NCI-H774 (cell line): ENCODE measurements around the gene CASZ1.

ENCODE experiments used
- DNase-seq: peaks from one replicate; lab custom pipeline; 2025; lab: John Stamatoyannopoulos, UW

Gene CASZ1

GRCh38 chr1:10706376-10706913, 90.0 kb downstream of the CASZ1 start:
- DNase-seq, result no peak

- no peak for DNase-seq
Observed at GRCh38 chr1:10705953-10706352, 90.5 kb downstream of the CASZ1 start.

DNA sequence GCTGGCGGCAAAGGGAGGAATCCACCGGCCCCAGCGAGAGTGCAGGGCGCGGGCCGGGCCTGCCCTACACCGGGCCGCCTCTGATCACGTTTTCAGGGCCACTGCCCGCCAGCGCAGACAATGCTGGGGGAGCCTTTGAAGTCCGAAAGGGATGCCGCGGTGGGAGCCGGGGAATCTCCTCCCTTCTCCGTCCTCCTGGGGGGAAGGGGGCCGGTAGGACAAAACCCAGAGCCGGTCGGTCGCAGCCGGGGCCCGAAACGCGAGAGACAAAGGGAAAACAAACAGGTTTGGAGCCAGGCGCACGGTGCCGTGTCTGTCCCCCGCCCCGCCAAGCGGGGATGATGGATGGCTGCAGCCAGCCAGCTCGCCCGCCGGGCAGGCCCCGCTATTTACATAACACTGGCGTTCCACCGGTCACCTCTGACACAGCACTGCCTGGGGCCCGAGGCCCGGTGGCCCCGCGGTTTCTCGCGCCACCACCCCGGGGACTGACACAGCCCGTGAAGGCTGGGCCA, 92.0 kb downstream of the CASZ1 start:
- DNase-seq, result no peak

GRCh38 chr1:10703702-10704101, 92.7 kb downstream of the CASZ1 start:
- DNase-seq, result no peak

DNA sequence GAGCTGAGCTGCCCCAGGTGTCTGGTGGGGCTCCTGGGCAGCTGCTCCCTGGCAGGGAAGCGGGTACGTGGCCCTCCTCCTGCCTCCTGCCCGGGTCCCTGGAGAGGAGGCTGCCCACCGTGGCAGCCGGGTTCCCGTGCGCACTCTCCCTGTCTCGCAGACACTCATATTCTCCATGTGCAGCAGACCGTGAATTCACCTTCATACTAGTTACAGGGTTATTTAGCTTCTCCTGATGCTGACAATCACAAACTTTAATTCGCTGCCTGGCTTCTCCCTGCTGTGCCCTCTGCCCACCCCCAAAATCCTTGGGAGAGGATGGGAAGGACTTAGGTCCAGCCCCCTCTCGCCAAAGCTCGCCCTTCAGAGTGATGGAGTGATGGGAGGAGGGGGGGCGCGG, 95.3 kb downstream of the CASZ1 start:
- DNase-seq, result no peak

DNA sequence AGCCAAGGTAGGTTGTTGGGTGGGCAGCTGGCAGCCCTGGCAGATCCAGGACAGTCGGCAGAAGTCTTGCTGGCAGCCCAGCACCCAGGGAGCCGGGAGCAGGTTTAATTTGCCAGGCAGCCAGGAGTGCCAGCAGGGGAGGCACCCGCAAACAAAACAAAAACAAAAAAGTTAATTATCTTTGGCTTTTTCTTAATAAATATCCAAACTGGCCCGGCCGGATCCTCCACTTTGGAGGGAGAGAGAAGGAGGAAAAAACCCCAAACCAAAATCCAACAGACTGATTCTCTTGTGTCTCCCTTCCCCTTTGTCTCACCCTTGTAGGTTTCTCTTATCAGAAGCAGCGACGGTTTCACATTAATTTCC, 97.0 kb downstream of the CASZ1 start:
- no peak for DNase-seq

DNA sequence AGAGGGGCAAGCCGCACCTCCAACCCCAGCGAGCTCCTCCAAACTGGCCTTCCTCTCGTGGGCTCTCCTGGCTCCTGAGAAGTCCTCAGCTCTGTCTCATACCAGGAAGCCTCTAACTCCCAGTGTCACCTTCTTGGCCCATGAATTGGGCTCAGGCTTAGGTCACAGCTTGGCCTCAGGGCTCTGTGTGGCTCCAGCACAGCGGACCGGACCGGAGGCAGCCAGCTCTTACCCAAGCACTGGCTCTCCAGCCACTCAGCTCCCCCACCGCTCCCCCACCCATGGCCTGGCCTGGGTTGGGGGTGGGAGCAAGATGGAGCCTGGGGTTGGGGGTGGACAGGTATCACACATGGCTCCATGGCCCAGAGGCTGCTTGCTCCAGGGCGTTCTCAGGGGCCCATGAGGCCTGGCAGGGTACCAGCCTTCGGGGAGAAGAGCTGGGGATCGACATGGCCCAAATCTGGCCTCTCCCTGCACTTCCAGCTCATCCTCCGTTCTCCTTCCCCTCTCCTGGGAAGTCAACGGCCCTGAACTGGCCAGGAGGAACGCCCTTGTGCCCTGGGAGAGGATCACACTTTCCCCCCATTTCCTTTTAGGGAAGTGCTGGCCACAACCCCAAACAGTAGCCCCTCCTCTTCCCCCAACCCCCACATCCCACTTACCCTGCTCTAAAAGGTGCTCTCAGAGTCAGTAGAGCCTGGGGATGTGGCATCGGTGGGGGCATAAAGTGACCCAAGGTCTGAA, 97.5 kb downstream of the CASZ1 start:
- DNase-seq, result no peak

DNA sequence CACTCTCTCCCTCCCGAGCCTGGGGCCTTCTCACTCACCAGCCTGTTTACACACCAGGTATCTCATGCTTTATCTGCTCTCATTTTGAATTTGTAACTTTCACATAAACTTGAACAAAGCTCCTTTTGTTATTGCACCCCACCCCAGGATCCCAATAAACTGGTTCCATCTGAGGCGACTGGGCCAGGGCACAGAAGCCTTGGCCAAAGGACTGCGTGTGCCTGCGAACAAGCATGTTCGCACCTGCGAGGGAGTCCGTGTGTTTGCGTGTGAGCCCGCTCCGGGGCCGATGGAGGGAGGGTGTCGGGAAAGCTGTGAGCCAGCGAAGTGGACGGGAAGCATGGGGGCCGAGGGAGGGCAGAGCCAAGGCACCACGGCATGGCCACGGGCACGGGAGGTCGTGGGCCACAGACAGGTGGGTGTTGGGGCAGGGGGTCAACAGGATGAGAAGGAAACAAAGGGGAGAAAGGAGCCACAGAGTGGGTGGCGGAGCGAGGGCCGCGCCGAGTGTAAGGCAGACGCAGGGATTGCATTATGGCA, 98.8 kb downstream of the CASZ1 start:
- no peak for DNase-seq

DNA sequence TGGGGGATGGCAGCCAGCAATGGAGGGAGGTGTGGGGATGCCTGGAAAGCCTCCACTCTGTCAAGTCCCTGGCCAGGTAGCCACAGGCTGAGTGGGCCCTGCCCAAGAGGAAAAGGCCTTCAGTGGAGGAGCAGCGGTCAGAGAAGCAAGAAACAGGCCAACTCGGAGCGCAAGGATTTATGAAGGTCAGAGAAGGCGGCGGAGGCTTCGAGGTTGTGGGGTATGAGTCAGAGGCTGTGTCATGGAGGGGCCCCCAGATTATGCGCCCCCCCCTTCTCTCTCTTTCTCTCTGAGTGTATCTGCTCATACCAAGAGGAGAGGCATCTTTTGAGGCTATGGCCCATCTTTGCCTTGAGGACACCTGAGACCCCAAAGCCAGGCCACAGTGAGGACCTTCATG, 99.5 kb downstream of the CASZ1 start:
- no peak for DNase-seq

- peak; percentile 61 for DNase-seq
Observed at GRCh38 chr1:10694633-10695627, 101.5 kb downstream of the CASZ1 start.

GRCh38 chr1:10694274-10694632, 102.2 kb downstream of the CASZ1 start:
- DNase-seq, result no peak

DNA sequence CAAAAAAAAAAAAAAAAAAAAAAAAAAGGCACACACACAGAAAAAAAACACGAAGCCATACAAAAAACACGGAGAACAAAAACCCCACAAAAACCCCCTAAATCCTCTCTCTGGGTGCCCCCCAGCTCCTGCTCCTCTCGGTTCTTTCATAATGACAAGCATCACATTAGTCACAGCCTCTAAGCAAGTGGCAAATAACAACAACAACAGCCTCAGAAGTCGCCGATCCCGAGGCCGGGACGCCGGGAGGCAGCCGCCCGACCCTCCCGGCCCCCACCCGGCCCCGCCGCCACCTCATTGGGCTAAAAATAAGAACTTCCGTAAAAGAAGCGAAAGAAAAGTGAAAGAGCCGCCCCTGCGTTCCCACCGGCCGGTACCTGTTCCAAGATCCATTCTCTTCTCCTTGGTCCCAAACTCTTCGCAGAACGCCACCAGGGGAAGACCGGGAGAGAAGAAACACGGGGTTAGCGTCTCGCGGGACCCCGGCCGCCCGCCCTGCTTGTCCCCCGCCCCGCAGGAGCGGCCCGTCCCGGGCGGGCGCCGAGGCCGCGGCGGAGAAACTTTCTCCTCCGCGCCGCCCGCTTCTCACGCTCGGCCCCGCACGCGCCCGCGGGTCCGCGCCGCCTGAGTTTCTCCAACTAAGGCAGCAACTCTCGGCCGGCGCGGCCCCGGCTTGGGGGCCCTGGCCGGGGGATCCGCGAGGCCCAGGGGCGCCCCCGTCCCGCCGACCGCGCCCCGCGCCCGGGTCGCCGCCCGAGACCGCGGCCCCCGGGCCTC, 102.8 kb downstream of the CASZ1 start:
- no peak for DNase-seq

DNA sequence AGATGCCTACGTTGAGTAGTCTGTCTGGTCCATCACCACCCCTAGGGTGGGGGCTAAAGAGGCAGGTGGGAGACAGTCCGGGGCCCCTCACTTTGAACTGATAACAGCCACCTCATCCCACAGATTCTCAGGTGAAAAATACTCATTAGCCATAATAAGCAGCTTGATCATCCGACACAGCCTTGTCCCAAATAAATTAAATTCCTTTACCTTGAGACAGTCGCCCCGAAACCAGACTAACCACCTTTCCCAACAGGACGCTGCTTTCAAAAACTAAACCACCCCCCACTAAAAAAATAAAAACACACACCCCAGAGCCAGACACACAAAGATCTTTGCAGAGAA, 103.3 kb downstream of the CASZ1 start:
- no peak for DNase-seq

- DNase-seq, result no peak
Observed at GRCh38 chr1:10692401-10693021, 103.9 kb downstream of the CASZ1 start.

DNA sequence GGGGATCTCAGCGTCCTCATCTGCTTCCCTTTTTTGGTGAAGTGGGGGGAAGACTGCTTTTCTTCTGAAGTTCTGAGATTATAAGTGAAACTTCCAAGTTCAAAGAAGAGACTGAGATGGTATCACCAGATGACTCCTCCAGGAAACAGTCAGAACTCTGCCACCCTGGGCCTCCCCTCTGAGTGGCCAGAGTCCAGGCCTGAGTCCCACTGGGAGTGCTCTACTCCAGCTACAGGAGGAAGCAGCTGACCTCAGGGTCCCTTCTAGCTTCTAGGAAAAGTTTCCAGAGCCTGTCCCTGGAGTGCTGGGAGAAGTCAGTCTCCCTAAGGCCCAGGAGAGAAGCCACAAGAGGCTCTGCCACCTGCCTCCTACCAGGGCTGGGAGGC, 104.7 kb downstream of the CASZ1 start:
- no peak for DNase-seq

DNA sequence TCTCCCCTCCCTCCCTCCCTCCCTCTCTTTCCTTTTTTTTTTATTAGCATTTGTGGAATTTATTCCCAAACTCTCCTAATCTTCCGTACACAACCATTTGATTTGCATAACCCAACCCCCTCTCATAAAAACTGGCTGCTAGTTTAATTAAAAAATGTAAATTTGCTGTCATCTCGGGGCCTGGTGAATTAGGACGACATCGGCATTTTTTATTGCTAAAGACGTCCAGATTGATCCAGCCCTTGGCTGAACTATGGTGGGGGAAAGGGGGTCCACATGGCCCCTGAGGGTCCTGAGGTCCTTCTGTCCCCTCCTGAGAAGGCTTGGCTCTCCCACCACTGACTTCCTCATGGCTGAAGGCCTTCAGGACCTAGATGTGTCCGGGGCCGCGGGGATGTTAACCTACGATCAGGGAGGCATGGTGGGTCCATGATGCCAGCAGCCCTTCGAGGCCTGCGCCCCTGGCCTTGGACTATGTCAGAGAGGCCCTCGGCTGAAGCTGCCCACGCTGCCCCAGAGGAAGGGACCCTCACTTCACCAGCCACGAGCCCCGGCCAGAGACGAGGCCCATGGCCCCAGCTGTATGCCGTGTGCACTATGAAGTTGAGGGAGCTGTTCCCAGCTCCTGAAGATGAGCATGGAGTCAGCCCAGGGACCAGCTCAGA, 105.2 kb downstream of the CASZ1 start:
- no peak for DNase-seq

DNA sequence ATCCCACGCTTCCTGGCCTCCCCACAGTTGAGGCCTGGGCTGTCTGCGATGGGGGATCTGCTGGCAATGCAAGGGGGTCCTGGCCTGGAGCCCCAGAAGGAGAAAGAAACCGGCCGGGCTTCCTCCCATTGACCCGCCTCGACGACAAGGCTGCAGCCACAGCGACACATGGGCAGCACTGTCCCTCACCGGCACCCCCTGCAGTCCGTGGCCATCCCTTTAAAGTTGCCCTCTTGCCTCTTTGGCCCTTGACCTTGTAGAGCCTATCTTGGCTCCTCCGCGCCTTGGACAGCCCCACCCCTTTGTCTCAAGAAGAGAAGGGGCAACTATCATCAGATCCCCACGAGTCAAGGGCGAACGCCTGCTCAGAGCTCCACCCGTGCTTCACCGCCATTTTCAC, 106.0 kb downstream of the CASZ1 start:
- no peak for DNase-seq

DNA sequence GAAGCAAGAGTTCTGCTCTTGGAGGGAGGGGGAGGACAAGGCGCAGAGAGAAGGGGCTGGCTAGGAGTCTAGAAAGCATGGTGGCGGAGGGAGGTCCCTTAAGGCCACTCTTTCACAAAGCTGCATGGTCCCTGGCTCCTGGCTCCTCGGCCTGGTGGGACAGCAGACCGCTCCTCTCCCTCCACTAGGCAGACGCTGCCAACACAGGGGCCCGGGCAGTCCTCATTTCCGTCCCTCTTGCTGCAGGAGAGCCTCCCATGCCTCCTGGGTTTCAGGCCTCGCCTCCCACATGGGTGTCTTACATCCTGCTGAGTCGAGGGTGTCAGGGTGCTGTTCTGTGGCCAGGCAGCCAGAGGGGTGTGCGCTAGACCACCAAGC, 108.0 kb downstream of the CASZ1 start:
- no peak for DNase-seq

- no peak for DNase-seq
Observed at GRCh38 chr1:10687782-10688408, 108.6 kb downstream of the CASZ1 start.

- no peak for DNase-seq
Observed at GRCh38 chr1:10687251-10687651, 109.2 kb downstream of the CASZ1 start.
